Activated naive CD4-positive, alpha-beta T cell treated with anti-CD3 and anti-CD28 coated beads, Interleukin-2, amount 50 U/mL, for 72 hours (primary cell): ENCODE results near the gene LIMK2. TPM values are rescaled to one million over a fixed set of nuclear protein-coding genes. Genes with fewer than 3 reads are reported as not detected.

Experiments
- ATAC-seq, 2 donors: fragments of 150-1000 bp; cut with Tn5 transposase; 2 replicates each; pipeline ENCODE4 v1.10.0; 2021; ENCODE audit warnings: mild to moderate bottlenecking in 2 of 2, moderate library complexity in 2 of 2
- DNase-seq, 2 donors: peaks; one replicate each; pipeline ENCODE4 v3.0.0; 2021 to 2022; ENCODE audit warnings: low spot score in 2 of 2
- H3K27ac Mint-ChIP-seq, 2 donors: one replicate each; pipeline ENCODE4 v1.8.0; 2022; ENCODE audit warnings: mild to moderate bottlenecking in 2 of 2, mixed read lengths in 2 of 2
- H3K36me3 Mint-ChIP-seq, 2 donors: one replicate each; pipeline ENCODE4 v1.8.0; 2022; ENCODE audit warnings: mixed read lengths in 2 of 2
- H3K9me3 Mint-ChIP-seq, 2 donors: one replicate each; pipeline ENCODE4 v1.8.0; 2022; ENCODE audit warnings: mixed read lengths in 2 of 2
- total RNA-seq, 2 donors: library from RNA; stranded (reverse); gene quantifications; one replicate each; pipeline ENCODE4 v1.2.3, GENCODE V29; 2022

LIMK2 gene
- total RNA-seq, 2 donors from 2014 or later: 46.8 to 66.2 TPM

- Mint-ChIP-seq H3K9me3 (no peaks in the 10 kb centered on the region), H3K36me3 (no peaks in the 10 kb centered on the region), H3K27ac (no peak overlapping the region)
- no peak for ATAC-seq
- no peak for DNase-seq
These were observed 37.2 kb downstream of the LIMK2 start for GRCh38 chr22:31248965-31249958.

GRCh38 chr22:31250740-31251600, 38.9 kb downstream of the LIMK2 start:
- H3K36me3 Mint-ChIP-seq: no peaks in the 10 kb centered on the region
- DNase-seq (no peak), ATAC-seq (no peak)
- no peak overlapping the region for H3K27ac Mint-ChIP-seq
- H3K9me3 Mint-ChIP-seq: no peaks in the 10 kb centered on the region

GRCh38 chr22:31253949-31254348, 41.9 kb downstream of the LIMK2 start:
- no peak for DNase-seq
- no peak overlapping the region for H3K27ac Mint-ChIP-seq
- H3K9me3 Mint-ChIP-seq: no peaks in the 10 kb centered on the region
- no peaks in the 10 kb centered on the region for H3K36me3 Mint-ChIP-seq
- no peak for ATAC-seq

GRCh38 chr22:31259798-31260473, 47.8 kb downstream of the LIMK2 start:
- DNase-seq: no peak
- no peak overlapping the region for H3K27ac Mint-ChIP-seq
- no peak for ATAC-seq
- H3K36me3 Mint-ChIP-seq: peaks cover 0 to 12% of the 10 kb centered on the region in 2 donors
- H3K9me3 Mint-ChIP-seq: no peaks in the 10 kb centered on the region

- peaks cover 0 to 12% of the 10 kb centered on the region in 2 donors for H3K36me3 Mint-ChIP-seq
- no peaks in the 10 kb centered on the region for H3K9me3 Mint-ChIP-seq
- DNase-seq: no peak
- H3K27ac Mint-ChIP-seq: no peak overlapping the region
- no peak for ATAC-seq
These were observed 48.4 kb downstream of the LIMK2 start for GRCh38 chr22:31260474-31260856.

GRCh38 chr22:31262312-31263133, 50.4 kb downstream of the LIMK2 start:
- H3K36me3 Mint-ChIP-seq: peaks cover 5 to 19% of the 10 kb centered on the region in 2 donors
- no peaks in the 10 kb centered on the region for H3K9me3 Mint-ChIP-seq
- no peak for ATAC-seq

GRCh38 chr22:31263896-31264640, 52.0 kb downstream of the LIMK2 start:
- Mint-ChIP-seq H3K9me3 (no peaks in the 10 kb centered on the region), H3K27ac (peak overlapping the region in 1 of 2 donors; percentile 37), H3K36me3 (peaks cover 5 to 33% of the 10 kb centered on the region in 2 donors)
- no peak for ATAC-seq
- no peak for DNase-seq

More at GRCh38 chr22:31262312-31263133, 50.4 kb downstream of the LIMK2 start:
- no peak for DNase-seq
- H3K27ac Mint-ChIP-seq: peak overlapping the region in 1 of 2 donors; percentile 0

- DNase-seq (no peak), ATAC-seq (no peak)
- peaks cover 9 to 38% of the 10 kb centered on the region in 2 donors for H3K36me3 Mint-ChIP-seq
- no peaks in the 10 kb centered on the region for H3K9me3 Mint-ChIP-seq
- H3K27ac Mint-ChIP-seq: peak overlapping the region in 1 of 2 donors; percentile 36
These were observed 56.2 kb downstream of the LIMK2 start for GRCh38 chr22:31268281-31268680.

GRCh38 chr22:31269892-31270579, 57.9 kb downstream of the LIMK2 start:
- peaks cover 10 to 45% of the 10 kb centered on the region in 2 donors for H3K36me3 Mint-ChIP-seq
- DNase-seq (no peak), ATAC-seq (no peak)
- no peaks in the 10 kb centered on the region for H3K9me3 Mint-ChIP-seq
- peak overlapping the region; percentile 46 to 83 for H3K27ac Mint-ChIP-seq

- peak overlapping the region; percentile 50 to 83 for H3K27ac Mint-ChIP-seq
- H3K9me3 Mint-ChIP-seq: no peaks in the 10 kb centered on the region
- ATAC-seq: no peak
- H3K36me3 Mint-ChIP-seq: peaks cover 13 to 55% of the 10 kb centered on the region in 2 donors
- no peak for DNase-seq
These were observed 58.9 kb downstream of the LIMK2 start for GRCh38 chr22:31271026-31271425.

GRCh38 chr22:31271485-31271884, 59.4 kb downstream of the LIMK2 start:
- peaks cover 13 to 56% of the 10 kb centered on the region in 2 donors for H3K36me3 Mint-ChIP-seq
- H3K27ac Mint-ChIP-seq: peak overlapping the region; percentile 83 to 97
- no peaks in the 10 kb centered on the region for H3K9me3 Mint-ChIP-seq
- DNase-seq: no peak
- ATAC-seq: no peak

- peak; percentile 62 to 68 for ATAC-seq
- Mint-ChIP-seq H3K9me3 (no peaks in the 10 kb centered on the region), H3K36me3 (peaks cover 8 to 49% of the 10 kb centered on the region in 2 donors), H3K27ac (peak overlapping the region; percentile 61 to 97)
- peak; percentile 51 to 52 for DNase-seq
These were observed 60.7 kb downstream of the LIMK2 start for GRCh38 chr22:31272522-31273446.

GRCh38 chr22:31274017-31274416, 61.9 kb downstream of the LIMK2 start:
- ATAC-seq (no peak), DNase-seq (no peak)
- no peaks in the 10 kb centered on the region for H3K9me3 Mint-ChIP-seq
- H3K27ac Mint-ChIP-seq: peak overlapping the region in 1 of 2 donors; percentile 61
- peaks cover 8 to 37% of the 10 kb centered on the region in 2 donors for H3K36me3 Mint-ChIP-seq

GRCh38 chr22:31275018-31275417, 62.9 kb downstream of the LIMK2 start:
- Mint-ChIP-seq H3K36me3 (peaks cover 8 to 43% of the 10 kb centered on the region in 2 donors), H3K27ac (peak overlapping the region; percentile 61 to 93), H3K9me3 (no peaks in the 10 kb centered on the region)
- ATAC-seq: no peak
- no peak for DNase-seq
